Mucosa of stomach (tissue), 1 donor: Measurements from ENCODE around the gene FGFR1OP2.

Source experiments
- H3K27me3 ChIP-seq: one replicate; pipeline ENCODE4 v1.7.0; 2013; ENCODE audit warnings: mild to moderate bottlenecking, low read length; ENCODE audit not compliant: control insufficient read depth, insufficient read depth
- H3K36me3 ChIP-seq: one replicate; pipeline ENCODE4 v1.7.0; 2013; ENCODE audit warnings: low read length; ENCODE audit not compliant: control insufficient read depth, insufficient read depth
- H3K4me1 ChIP-seq: one replicate; pipeline ENCODE4 v1.7.0; 2013; ENCODE audit warnings: mild to moderate bottlenecking, low read length; ENCODE audit not compliant: control insufficient read depth, insufficient read depth
- H3K4me3 ChIP-seq: one replicate; pipeline ENCODE4 v1.7.0; 2013; ENCODE audit warnings: low read length
- H3K9ac ChIP-seq: one replicate; pipeline ENCODE4 v1.7.0; 2013; ENCODE audit warnings: mild to moderate bottlenecking, low read length, moderate library complexity
- H3K9me3 ChIP-seq: one replicate; pipeline ENCODE4 v1.7.0; 2013; ENCODE audit warnings: mild to moderate bottlenecking, low read length, moderate library complexity; ENCODE audit not compliant: control insufficient read depth
- donor health status: Pancreatic carcinoma.

FGFR1OP2 gene

DNA sequence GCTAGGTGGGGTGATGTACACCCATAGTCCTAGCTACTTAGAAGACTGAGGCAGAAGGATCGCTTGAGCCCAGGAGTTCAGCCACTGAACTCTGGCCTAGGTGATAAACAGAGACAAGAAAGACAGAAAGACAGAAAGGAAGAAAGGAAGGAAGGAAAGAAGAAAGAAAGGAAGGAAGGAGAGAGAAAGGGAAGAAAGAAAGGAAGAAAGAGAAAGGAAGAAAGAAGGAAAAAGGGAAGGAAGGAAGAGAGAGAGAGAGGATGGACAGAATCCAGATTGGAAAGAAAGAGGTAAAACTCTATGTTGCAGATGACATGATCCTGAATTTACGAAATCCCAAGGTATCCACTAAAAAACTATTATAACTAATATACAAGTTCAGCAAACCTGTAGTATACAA is 8.7 kb upstream of the FGFR1OP2 start:
- no peak overlapping the region for H3K4me3 ChIP-seq
- H3K36me3 ChIP-seq, result no peaks in the 10 kb centered on the region
- no peaks in the 10 kb centered on the region for H3K27me3 ChIP-seq
- no peak overlapping the region for H3K9ac ChIP-seq
- no peaks in the 10 kb centered on the region for H3K4me1 ChIP-seq
- H3K9me3 ChIP-seq, result no peaks in the 10 kb centered on the region

DNA sequence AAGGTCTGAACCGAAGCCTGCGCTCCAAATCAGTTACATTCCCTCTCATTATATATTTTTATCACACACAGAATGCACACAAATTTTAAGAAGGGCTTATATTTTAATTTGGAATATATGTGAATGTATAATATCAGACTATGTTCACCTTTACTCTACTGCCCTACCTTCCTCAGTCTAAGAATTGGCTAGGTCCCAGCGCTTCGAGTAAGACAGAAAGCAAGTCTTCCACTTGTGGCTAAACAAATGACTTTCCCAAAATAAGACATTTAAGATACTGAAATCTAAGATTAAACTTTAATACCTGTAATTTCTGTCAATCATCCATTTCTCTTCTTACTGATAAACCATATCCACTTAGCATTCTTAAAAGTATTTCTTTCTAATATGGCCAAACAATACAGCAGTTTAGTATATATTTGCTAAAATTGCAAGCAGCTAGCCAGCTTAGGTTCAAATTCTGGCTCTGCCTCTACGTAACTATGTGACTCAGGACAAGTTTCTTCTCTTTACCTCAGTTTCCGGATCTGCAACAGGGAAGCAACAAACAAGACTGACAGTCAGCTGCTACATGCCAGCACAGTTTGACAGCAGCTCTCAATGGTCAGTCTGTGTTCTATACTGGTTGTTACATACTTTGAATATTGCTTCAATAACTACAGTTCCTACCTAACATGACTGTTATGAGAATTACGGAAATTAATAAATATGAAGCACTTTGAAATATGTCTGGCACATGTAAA is 2.5 kb upstream of the FGFR1OP2 start:
- Histone ChIP-seq H3K9ac (no peak overlapping the region), H3K27me3 (no peaks in the 10 kb centered on the region), H3K4me1 (peaks cover 15% of the 10 kb centered on the region), H3K4me3 (no peak overlapping the region), H3K36me3 (no peaks in the 10 kb centered on the region), H3K9me3 (no peaks in the 10 kb centered on the region)

DNA sequence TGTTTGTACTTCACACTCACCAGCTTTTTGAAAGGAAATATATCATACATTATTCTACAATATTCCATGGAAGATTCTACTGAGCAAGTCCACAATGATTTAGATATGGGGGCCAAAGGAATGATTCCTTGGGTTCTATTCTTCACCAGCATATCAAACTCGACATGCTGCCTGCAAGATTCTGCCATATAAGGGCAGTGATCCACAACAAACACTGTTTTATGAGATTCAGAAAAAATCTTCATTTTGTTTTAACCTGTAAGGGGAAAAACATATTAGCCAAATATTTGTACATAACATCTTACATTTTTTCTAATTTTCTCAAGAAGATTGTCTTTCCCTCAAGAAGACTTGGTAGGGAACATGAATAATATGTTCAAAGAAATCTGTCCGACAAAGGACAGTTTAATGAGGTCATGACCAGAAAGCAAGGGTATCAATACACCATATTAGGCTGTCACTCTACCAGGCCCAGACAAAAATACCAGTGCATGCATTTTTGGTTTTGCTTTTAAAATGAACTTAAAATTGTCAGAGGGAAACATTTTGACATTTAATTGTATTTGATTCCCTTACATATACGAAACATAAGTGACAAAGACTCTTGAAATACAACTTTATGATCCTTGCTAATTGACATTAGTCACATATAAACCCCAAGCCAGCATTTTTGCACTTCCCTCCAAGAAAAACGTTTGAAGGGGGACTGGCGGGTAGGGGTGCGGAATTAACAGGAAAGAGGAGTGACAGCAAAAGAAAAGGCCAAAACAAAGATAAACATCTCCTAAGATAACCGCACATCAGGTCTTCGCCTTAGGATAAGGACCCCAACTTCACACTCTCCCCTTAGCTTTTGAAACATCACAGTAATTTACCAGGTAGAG is 1.5 kb upstream of the FGFR1OP2 start:
- H3K9me3 ChIP-seq, result no peaks in the 10 kb centered on the region
- H3K9ac ChIP-seq, result peak overlapping the region; percentile 82
- H3K4me1 ChIP-seq, result peaks cover 15% of the 10 kb centered on the region
- no peaks in the 10 kb centered on the region for H3K36me3 ChIP-seq
- H3K27me3 ChIP-seq, result no peaks in the 10 kb centered on the region
- H3K4me3 ChIP-seq, result no peak overlapping the region

DNA sequence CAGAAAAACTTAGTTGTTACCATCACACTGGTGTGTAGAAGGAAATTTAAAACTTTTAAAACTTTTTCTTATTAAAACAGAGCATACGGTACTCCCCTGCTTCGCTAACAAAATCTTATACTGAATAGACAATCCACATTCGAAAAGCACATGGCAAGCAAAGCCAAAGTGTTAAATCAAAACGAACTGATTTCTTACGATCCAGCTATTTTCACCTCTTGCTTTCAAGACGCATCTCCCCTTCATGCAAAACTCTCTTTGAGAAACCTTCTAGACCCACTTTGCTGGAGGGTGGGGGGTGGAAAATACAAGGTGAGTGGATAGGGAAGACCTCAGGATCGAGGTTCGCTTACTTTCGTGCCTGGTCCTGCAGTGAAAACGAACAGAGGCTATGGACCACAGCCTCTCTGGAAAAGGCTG is 817 bp upstream of the FGFR1OP2 start:
- no peaks in the 10 kb centered on the region for H3K36me3 ChIP-seq
- peaks cover 15% of the 10 kb centered on the region for H3K4me1 ChIP-seq
- no peaks in the 10 kb centered on the region for H3K27me3 ChIP-seq
- H3K9ac ChIP-seq, result peak overlapping the region; percentile 82
- no peaks in the 10 kb centered on the region for H3K9me3 ChIP-seq
- peak overlapping the region; percentile 85 for H3K4me3 ChIP-seq

DNA sequence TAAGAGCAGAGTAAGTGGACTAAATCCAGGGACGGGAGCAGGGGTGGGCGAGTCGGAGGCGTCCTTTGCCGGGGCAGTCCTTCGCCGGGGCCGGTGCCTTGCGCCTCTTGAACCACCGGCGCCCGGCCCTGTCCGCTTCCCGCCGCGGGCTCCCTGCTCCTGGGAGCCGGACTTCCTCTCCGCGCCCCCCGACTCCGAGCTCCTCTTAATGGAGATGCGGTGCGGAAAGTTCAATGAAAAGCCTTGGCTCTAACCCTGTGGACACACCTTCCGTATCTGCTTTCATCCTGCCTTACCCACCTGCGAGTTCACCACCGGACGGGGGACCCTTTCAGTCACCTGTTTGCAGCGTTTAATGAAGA is 412 bp downstream of the FGFR1OP2 start:
- Histone ChIP-seq H3K4me1 (peaks cover 15% of the 10 kb centered on the region), H3K27me3 (no peaks in the 10 kb centered on the region), H3K36me3 (no peaks in the 10 kb centered on the region), H3K4me3 (peak overlapping the region; percentile 85), H3K9me3 (no peaks in the 10 kb centered on the region), H3K9ac (peak overlapping the region; percentile 82)

DNA sequence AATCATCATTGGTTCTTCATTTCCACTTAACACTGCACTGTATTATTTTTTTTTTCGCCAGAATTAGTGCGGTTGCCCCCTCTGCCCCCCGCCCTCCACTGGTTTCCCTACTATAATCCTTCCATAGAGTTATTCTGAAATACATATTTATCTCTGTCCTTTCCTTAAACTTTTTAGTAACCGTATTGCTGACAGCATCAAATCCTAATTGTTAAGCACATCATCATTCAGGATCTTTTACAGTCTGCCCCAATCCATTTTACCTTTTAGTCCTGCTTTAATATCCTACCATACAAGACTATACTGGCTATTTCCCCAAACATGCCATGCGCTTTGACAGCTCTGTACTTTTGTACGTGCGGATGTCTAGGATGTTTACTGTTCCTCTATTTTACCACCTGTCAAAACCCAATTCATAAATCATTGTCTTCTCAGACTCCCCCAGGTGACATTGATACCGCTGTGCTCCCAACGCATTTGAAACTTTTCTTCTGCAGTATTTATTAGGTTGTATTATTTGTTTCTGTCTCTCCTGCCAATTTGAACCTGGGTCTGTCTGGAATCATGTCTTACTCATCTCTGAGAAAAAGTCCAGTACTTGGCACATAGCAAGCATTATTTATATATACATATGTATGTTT is 1.0 kb downstream of the FGFR1OP2 start:
- no peaks in the 10 kb centered on the region for H3K9me3 ChIP-seq
- peak overlapping the region; percentile 85 for H3K4me3 ChIP-seq
- no peaks in the 10 kb centered on the region for H3K27me3 ChIP-seq
- peak overlapping the region; percentile 82 for H3K9ac ChIP-seq
- H3K36me3 ChIP-seq, result no peaks in the 10 kb centered on the region
- H3K4me1 ChIP-seq, result peaks cover 15% of the 10 kb centered on the region

DNA sequence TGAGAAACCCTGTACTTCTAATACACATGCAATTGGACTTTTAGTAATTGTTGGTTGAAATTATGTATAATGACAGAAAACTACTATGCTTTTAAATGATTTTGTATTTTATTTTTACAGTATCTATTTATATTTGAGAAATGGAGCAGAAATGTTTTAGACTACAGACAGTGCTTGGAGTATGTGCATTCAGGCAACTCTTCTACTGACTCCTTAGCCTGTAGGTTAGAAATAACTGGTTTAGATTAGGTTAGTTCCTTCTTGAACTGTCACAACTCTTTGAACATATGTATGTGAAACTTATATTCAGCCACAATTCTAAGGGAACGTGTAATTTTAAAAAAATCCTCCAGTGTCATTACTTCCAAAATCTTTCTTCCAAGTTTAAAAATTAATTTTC is 1.7 kb downstream of the FGFR1OP2 start:
- Histone ChIP-seq H3K36me3 (no peaks in the 10 kb centered on the region), H3K4me3 (no peak overlapping the region), H3K9ac (no peak overlapping the region), H3K4me1 (peaks cover 15% of the 10 kb centered on the region), H3K9me3 (no peaks in the 10 kb centered on the region), H3K27me3 (no peaks in the 10 kb centered on the region)

DNA sequence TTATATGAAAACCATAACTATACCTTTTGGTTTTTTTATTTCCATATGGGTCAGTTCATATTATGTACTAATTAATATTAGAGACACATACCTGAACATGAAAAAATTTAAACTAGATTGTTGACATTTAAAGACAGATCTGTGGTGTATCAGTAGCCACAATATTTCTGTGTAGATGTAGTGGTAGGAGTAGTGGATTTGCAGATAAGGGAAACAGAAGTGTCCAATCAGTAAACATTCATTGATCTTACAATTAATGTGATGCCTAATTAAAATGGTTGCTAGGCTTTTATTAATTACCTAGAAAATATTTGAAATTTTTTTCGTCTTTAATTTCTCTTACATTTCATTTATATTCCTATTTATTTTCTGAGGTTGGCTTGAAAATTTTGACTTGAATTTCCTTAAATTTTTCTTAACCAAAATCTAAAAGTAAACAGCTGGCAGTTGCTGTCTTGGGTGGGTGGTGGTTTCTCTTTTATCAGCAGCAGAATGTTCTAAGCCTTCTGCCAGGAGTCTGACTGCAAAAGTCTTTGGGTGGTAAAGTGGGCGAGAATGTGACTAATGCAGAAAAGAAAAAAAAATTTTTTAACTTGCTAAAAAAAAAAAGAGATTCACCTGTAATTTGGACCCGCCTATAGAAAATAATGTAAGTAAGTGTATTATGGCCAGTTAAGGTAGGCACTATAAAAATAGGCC is 2.4 kb downstream of the FGFR1OP2 start:
- no peak overlapping the region for H3K9ac ChIP-seq
- no peaks in the 10 kb centered on the region for H3K36me3 ChIP-seq
- no peak overlapping the region for H3K4me3 ChIP-seq
- H3K9me3 ChIP-seq, result no peaks in the 10 kb centered on the region
- peaks cover 15% of the 10 kb centered on the region for H3K4me1 ChIP-seq
- H3K27me3 ChIP-seq, result no peaks in the 10 kb centered on the region

DNA sequence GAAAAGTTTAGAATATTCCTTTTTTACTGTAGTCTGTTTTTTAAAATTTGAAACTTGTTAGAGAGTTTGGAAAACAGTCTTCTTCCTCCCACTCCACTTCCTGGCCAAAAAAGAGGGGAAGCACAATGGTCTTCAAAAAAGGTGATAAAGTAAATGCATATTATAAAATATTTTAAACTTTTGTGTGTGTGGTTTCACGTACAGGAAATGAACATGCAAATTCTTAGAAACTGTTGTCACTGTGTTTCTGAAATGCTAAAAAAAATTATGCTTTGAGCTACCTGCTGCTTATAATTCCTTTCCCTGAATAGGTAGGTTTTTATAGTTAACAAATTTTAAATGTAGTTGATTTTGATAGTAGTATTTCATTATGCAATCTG is 2.9 kb downstream of the FGFR1OP2 start:
- Histone ChIP-seq H3K36me3 (no peaks in the 10 kb centered on the region), H3K4me3 (no peak overlapping the region), H3K27me3 (no peaks in the 10 kb centered on the region), H3K9ac (no peak overlapping the region), H3K4me1 (peaks cover 10% of the 10 kb centered on the region), H3K9me3 (no peaks in the 10 kb centered on the region)

DNA sequence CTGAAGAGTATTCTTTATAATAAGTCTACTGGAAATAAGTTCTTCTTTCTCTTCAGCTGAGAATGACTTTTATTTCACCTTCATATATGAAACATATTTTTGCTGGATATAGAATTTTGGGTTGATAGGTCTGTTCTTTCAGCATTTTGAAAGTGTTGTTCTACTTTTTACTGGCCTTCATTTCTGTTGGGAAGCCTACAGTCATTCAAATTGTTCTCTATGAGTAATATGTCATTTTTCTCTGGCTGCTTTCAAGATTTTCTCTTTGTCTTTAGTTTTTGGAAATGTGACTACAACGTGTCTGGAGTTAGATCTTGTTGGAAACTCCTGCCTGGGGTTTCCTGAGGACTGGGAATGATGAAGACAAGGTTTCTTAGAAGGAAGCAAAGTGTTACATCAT is 10.0 kb downstream of the FGFR1OP2 start:
- H3K36me3 ChIP-seq, result no peaks in the 10 kb centered on the region
- H3K27me3 ChIP-seq, result no peaks in the 10 kb centered on the region
- H3K4me1 ChIP-seq, result no peaks in the 10 kb centered on the region
- H3K9me3 ChIP-seq, result no peaks in the 10 kb centered on the region
- no peak overlapping the region for H3K9ac ChIP-seq
- no peak overlapping the region for H3K4me3 ChIP-seq

DNA sequence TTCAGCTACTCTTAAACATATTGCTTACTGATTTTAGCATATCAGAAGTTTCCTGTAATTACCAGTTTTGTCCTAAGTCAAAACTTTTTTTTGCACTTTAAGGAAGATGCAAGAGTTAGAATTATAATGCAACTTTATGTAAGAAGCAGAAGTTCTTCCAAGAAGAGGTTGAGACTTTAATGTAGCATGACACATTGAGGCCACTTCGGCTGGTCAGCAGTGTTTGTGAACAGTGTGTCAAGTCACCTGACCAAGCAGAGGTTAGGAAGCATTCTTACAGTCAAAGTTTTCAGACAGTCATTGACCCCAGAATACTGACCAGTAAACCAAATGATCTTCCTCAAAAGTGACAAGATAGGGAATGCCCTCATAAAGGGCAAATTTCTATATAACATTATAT is 15.2 kb downstream of the FGFR1OP2 start:
- no peaks in the 10 kb centered on the region for H3K4me1 ChIP-seq
- H3K9ac ChIP-seq, result no peak overlapping the region
- H3K27me3 ChIP-seq, result no peaks in the 10 kb centered on the region
- H3K4me3 ChIP-seq, result no peak overlapping the region
- no peaks in the 10 kb centered on the region for H3K36me3 ChIP-seq
- H3K9me3 ChIP-seq, result no peaks in the 10 kb centered on the region
